HUES48 (cell line): ENCODE measurements around the gene TMC7.

Experiments used
- H3K27ac ChIP-seq: one replicate; pipeline ENCODE4 v1.7.0; 2013; ENCODE audit warnings: low read depth, low read length, inconsistent platforms
- H3K27me3 ChIP-seq: 2 replicates; pipeline ENCODE4 v1.6.1; 2013; ENCODE audit warnings: mild to moderate bottlenecking, low read length; ENCODE audit not compliant: control insufficient read depth, insufficient read depth
- H3K36me3 ChIP-seq: 2 replicates; pipeline ENCODE4 v1.6.1; 2013; ENCODE audit warnings: low read length; ENCODE audit not compliant: control insufficient read depth, insufficient read depth
- H3K4me1 ChIP-seq: 2 replicates; pipeline ENCODE4 v1.6.1; 2013; ENCODE audit warnings: mild to moderate bottlenecking, low read length; ENCODE audit not compliant: control insufficient read depth, insufficient read depth
- H3K4me3 ChIP-seq: 2 replicates; pipeline ENCODE4 v1.5.1; 2013; ENCODE audit warnings: mild to moderate bottlenecking, low read depth, low read length
- H3K9ac ChIP-seq: 2 replicates; pipeline ENCODE4 v1.6.1; 2013; ENCODE audit warnings: mild to moderate bottlenecking, low read depth, low read length, moderate library complexity
- H3K9me3 ChIP-seq: 2 replicates; pipeline ENCODE4 v1.6.1; 2013; ENCODE audit warnings: low read length; ENCODE audit not compliant: control insufficient read depth, insufficient read depth

Gene TMC7

GRCh38 chr16:19031738-19032137 is 48.0 kb downstream of the TMC7 start:
- Histone ChIP-seq H3K27ac (no peak overlapping the region), H3K36me3 (0 out of 2 replicates have a peak, but pooled peaks cover 4% of the 10 kb centered on the region), H3K27me3 (no peaks in the 10 kb centered on the region), H3K4me1 (no peaks in the 10 kb centered on the region), H3K9me3 (no peaks in the 10 kb centered on the region), H3K4me3 (no peak overlapping the region), H3K9ac (no peak overlapping the region)

- no peak overlapping the region for H3K4me3 ChIP-seq
- H3K9me3 ChIP-seq, result no peaks in the 10 kb centered on the region
- H3K36me3 ChIP-seq, result no peaks in the 10 kb centered on the region
- no peak overlapping the region for H3K9ac ChIP-seq
- no peaks in the 10 kb centered on the region for H3K27me3 ChIP-seq
- H3K4me1 ChIP-seq, result no peaks in the 10 kb centered on the region
- H3K27ac ChIP-seq, result no peak overlapping the region
Observed at GRCh38 chr16:19033761-19034160, 50.0 kb downstream of the TMC7 start.

DNA sequence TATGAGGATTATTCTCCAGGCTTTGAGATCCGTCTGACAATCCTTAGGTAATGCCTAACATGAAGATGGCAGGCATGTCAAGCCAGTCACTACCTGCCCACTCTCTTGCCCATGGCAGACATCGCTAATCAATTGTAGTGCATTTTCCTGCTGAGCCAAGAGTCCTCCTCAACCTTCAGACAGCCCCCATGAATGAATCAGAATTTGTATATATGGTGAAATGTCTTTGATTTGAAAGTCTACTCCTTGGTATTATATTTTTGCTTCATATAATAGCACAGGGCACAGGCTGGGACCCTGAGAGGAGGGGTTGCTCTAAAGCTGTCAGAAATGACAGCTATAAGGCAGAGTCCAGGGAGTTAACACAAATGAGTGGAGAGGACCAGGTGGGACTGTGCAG is 56.7 kb downstream of the TMC7 start:
- Histone ChIP-seq H3K27ac (no peak overlapping the region), H3K9me3 (no peaks in the 10 kb centered on the region), H3K36me3 (0 out of 2 replicates have a peak, but pooled peaks cover 3% of the 10 kb centered on the region), H3K9ac (no peak overlapping the region), H3K4me3 (no peak overlapping the region), H3K4me1 (no peaks in the 10 kb centered on the region), H3K27me3 (no peaks in the 10 kb centered on the region)

DNA sequence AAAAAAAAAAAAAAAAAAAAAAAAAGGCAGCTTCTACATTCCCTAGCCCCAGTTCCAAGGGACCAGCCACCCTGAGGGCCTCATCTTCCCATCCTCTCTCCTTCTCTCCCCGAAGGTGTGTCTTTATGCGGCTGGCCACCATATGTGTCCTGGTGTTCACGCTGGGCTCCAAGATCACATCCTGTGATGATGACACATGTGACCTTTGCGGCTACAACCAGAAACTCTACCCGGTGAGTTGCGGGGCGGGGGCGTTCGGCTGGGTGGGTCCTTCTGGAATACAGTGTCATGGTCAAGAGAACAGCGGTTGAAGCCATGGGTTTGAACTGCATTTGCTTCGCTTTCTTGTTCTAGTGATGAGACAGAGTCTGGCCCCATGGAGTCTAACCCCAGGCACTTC is 61.0 kb downstream of the TMC7 start:
- H3K4me3 ChIP-seq, result no peak overlapping the region
- H3K27ac ChIP-seq, result no peak overlapping the region
- no peaks in the 10 kb centered on the region for H3K9me3 ChIP-seq
- no peaks in the 10 kb centered on the region for H3K27me3 ChIP-seq
- no peak overlapping the region for H3K9ac ChIP-seq
- H3K4me1 ChIP-seq, result no peaks in the 10 kb centered on the region
- peaks cover 14% of the 10 kb centered on the region; the same call in 1 of the 2 replicates for H3K36me3 ChIP-seq

- H3K9ac ChIP-seq, result no peak overlapping the region
- no peak overlapping the region for H3K27ac ChIP-seq
- H3K9me3 ChIP-seq, result no peaks in the 10 kb centered on the region
- H3K36me3 ChIP-seq, result peaks cover 14% of the 10 kb centered on the region; the same call in 1 of the 2 replicates
- no peaks in the 10 kb centered on the region for H3K4me1 ChIP-seq
- no peaks in the 10 kb centered on the region for H3K27me3 ChIP-seq
- H3K4me3 ChIP-seq, result no peak overlapping the region
Observed at GRCh38 chr16:19046062-19046461, 62.3 kb downstream of the TMC7 start.

GRCh38 chr16:19062706-19063105 is 79.0 kb downstream of the TMC7 start:
- no peaks in the 10 kb centered on the region for H3K9me3 ChIP-seq

DNA sequence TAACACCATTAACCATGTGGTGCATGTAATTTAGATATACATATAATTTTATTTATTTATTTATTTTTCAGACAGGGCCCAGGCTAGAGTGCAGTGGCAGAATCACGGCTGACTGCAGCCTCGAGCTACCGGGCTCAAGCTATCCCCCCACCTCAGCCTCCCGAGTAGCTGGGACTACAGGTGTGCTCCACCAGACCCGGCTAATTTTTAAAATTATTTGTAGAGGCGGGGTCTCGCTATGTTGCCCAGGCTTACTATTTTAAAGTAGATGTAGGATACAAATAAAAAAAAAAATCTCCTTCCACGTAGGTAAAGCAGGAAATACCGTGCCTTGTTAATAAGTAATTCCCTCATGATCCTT is 83.2 kb downstream of the TMC7 start:
- H3K27ac ChIP-seq, result peak overlapping the region; percentile 100

More at GRCh38 chr16:19062706-19063105, 79.0 kb downstream of the TMC7 start:
- no peak overlapping the region for H3K9ac ChIP-seq
- H3K36me3 ChIP-seq, result no peaks in the 10 kb centered on the region
- no peak overlapping the region for H3K27ac ChIP-seq
- H3K27me3 ChIP-seq, result no peaks in the 10 kb centered on the region
- no peak overlapping the region for H3K4me3 ChIP-seq
- no peaks in the 10 kb centered on the region for H3K4me1 ChIP-seq

DNA sequence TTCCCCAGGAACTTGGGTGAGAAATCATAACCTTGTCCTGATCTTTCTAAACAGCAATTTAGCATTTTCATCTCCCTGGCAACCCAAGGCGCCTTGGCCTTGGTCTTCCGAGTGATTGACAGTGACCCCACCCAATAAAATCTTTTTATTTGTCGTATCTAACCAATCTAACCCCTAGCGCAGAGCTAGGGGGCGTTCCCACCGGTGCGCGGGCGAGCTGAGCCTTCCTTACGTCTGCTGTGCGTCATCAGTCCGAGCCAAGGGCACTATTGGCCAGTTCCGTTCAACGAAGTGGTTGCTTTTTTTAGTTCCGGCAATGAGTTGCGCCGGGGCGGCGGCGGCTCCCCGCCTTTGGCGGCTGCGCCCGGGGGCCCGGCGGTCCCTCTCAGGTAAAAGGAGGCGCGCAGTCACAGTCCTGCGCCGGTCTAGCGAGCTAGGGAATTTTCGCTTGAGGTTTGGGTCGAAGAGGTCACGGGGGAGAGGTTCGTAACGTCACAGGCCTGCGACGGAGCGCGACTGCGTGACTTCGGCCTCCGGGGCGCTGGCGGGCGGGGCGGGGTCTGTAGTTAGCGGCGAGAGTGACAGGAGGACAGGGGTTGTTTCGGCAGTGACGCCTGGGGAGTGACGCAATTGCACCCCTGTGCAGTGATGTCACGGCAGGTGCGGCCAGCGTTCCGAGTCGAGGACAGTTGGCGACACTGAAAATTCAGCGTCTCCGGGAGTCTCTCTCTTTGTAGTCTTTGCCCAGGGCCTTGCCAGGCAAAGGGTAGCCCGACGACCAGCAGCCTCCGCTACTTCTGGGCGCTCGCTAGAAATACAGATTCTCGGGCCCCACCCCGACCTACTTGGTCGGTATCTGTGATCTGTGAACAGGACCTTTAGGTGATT is 83.9 kb downstream of the TMC7 start, which contains the start of gene COQ7:
TSS of gene COQ7 (plus strand) at position 266 of the 888 bp plus-strand sequence. CDS start at position 317, 51 bp downstream.
- H3K36me3 ChIP-seq, result peaks cover 4% of the 10 kb centered on the region; the same call in 1 of the 2 replicates
- H3K4me1 ChIP-seq, result no peaks in the 10 kb centered on the region; the same call in 1 of the 2 replicates
- peak within 1 kb of the TSS; percentile 100 for H3K27ac ChIP-seq
- no peaks in the 10 kb centered on the region for H3K27me3 ChIP-seq
- H3K9me3 ChIP-seq, result no peaks in the 10 kb centered on the region
- peak within 1 kb of the TSS; percentile 98 for H3K9ac ChIP-seq
- H3K4me3 ChIP-seq, result peak within 1 kb of the TSS; percentile 86

More for the DNA sequence above, 83.2 kb downstream of the TMC7 start:
- Histone ChIP-seq H3K9ac (no peak overlapping the region), H3K4me1 (no peaks in the 10 kb centered on the region), H3K36me3 (no peaks in the 10 kb centered on the region), H3K4me3 (peak overlapping the region; percentile 86; the same call in 1 of the 2 replicates), H3K9me3 (no peaks in the 10 kb centered on the region), H3K27me3 (no peaks in the 10 kb centered on the region)

GRCh38 chr16:19068237-19068815 is 84.6 kb downstream of the TMC7 start:
- Histone ChIP-seq H3K4me3 (peak overlapping the region; percentile 86), H3K9me3 (no peaks in the 10 kb centered on the region), H3K9ac (peak overlapping the region; percentile 98), H3K4me1 (no peaks in the 10 kb centered on the region; the same call in 1 of the 2 replicates), H3K36me3 (peaks cover 6% of the 10 kb centered on the region), H3K27ac (peak overlapping the region; percentile 100), H3K27me3 (no peaks in the 10 kb centered on the region)

DNA sequence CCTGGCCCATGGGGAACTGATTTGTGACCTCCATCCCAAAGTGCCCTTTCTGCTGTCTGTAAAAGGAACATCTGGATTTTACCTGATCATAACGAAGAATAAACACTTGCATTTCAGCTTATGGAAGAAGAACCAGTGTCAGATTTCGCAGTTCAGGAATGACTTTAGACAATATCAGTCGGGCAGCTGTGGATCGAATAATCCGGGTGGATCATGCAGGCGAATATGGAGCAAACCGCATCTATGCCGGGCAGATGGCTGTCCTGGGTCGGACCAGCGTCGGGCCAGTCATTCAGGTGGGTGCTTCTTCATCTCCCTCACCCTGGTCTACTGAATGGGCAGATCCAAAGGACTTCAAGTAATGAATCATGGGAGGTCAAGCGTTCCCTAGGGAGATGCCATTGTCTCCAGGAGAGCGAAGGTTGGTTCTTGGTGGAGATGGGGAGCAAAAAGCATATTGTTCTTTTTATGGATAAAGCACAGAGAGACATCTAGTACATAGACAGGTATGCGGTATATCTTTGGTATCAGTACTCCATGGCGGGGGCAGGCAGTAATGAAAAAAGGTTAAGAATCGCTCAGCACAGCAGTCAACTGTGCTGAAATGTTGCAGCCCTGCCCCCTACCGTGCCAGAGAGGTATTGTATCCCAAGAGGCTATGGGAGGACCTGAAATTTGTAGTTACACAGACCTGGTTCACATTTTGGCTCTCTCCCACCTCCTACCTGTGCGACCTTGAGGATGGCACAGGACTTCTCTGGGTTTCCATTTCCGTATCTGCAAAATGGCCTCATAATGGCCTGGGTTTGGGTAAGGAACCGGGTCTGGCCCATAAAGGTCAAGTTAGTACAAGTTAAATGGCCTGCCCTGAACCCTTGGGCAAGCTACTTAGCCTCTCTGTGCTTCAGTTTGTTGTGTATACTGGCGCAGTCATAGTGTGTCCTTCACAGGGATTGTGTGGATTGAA is 88.4 kb downstream of the TMC7 start:
- H3K9me3 ChIP-seq, result no peaks in the 10 kb centered on the region
- H3K4me1 ChIP-seq, result no peaks in the 10 kb centered on the region; the same call in 1 of the 2 replicates
- peaks cover 21% of the 10 kb centered on the region for H3K36me3 ChIP-seq
- H3K4me3 ChIP-seq, result no peak overlapping the region
- no peaks in the 10 kb centered on the region for H3K27me3 ChIP-seq
- H3K9ac ChIP-seq, result no peak overlapping the region
- no peak overlapping the region for H3K27ac ChIP-seq
